Vagina (tissue), 2 donors: ENCODE data around the gene ATP11A.

Source experiments
- POLR2AphosphoS5 ChIP-seq, 2 donors: sonication (generic); formaldehyde crosslinking; IDR thresholded peaks; one replicate each; pipeline ENCODE4 v1.9.0; 2017; ENCODE audit warnings: antibody characterized with exemption in 2 of 2, mild to moderate bottlenecking in 2 of 2, low read depth in 1 of 2; ENCODE audit not compliant: insufficient read depth in 1 of 2
- TF ChIP-seq, protein P1 (sequence below), 3 experiments: fragments of 450-650 bp in 2 of 3; fragments of 200-600 bp in 1 of 3; sonication (generic) in 1 of 3; IDR thresholded peaks; one replicate each; pipeline ENCODE4 v1.5.1; 2017 to 2019; ENCODE audit warnings: antibody characterized with exemption in 3 of 3, mild to moderate bottlenecking in 2 of 3, moderate library complexity in 2 of 3

GRCh38 chr13:112795277-112795676, 105.4 kb downstream of the ATP11A start:
- TF ChIP-seq, protein P1, sequence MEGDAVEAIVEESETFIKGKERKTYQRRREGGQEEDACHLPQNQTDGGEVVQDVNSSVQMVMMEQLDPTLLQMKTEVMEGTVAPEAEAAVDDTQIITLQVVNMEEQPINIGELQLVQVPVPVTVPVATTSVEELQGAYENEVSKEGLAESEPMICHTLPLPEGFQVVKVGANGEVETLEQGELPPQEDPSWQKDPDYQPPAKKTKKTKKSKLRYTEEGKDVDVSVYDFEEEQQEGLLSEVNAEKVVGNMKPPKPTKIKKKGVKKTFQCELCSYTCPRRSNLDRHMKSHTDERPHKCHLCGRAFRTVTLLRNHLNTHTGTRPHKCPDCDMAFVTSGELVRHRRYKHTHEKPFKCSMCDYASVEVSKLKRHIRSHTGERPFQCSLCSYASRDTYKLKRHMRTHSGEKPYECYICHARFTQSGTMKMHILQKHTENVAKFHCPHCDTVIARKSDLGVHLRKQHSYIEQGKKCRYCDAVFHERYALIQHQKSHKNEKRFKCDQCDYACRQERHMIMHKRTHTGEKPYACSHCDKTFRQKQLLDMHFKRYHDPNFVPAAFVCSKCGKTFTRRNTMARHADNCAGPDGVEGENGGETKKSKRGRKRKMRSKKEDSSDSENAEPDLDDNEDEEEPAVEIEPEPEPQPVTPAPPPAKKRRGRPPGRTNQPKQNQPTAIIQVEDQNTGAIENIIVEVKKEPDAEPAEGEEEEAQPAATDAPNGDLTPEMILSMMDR (IDR thresholded peaks at IDR 0.05), result no peak
- no peak for TF ChIP-seq POLR2AphosphoS5 (IDR thresholded peaks at IDR 0.05; ENCODE audit: insufficient read depth in 1 of 2, low read depth in 1 of 2)
